HL-60 (cell line): ENCODE results near the gene BCAS3.

ENCODE experiments used
- GABPA ChIP-seq: IDR thresholded peaks from 2 replicates; pipeline ENCODE4 v1.6.1; 2012; ENCODE audit warnings: low read depth
- POLR2AphosphoS5 ChIP-seq: IDR thresholded peaks from 2 replicates; pipeline ENCODE4 v1.6.1; 2012; ENCODE audit warnings: low read depth
- TF ChIP-seq, protein P1 (sequence below): IDR thresholded peaks from one replicate; pipeline ENCODE4 v1.5.1; 2011; ENCODE audit warnings: low read length, control low read depth, inconsistent platforms; ENCODE audit not compliant: insufficient read depth

DNA sequence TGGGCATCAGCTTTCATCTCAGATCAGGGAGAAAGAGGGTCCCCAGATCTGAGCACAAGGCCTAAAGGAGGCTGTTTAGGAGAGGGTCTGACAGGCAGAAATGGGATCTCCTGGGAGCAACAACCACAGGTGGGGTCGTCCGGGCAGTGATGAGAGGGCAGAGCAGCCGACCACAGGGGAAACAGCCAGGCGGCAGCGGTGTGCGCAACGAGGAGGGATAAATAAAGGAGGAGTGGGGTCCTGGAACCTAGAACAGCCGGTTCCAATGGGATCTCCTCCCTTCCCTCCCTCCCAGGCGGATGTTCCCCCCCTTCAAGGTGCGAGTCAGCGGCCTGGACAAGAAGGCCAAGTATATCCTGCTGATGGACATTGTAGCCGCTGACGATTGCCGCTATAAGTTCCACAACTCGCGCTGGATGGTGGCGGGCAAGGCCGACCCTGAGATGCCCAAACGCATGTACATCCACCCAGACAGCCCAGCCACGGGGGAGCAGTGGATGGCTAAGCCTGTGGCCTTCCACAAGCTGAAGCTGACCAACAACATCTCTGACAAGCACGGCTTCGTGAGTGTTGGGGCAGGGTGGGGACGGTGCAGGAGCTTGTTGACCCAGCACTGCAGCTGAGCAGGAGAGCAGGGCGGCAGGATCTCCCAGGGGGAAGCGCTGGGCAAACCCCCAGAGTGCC is 723.9 kb downstream of the BCAS3 start:
- TF ChIP-seq, protein P1, sequence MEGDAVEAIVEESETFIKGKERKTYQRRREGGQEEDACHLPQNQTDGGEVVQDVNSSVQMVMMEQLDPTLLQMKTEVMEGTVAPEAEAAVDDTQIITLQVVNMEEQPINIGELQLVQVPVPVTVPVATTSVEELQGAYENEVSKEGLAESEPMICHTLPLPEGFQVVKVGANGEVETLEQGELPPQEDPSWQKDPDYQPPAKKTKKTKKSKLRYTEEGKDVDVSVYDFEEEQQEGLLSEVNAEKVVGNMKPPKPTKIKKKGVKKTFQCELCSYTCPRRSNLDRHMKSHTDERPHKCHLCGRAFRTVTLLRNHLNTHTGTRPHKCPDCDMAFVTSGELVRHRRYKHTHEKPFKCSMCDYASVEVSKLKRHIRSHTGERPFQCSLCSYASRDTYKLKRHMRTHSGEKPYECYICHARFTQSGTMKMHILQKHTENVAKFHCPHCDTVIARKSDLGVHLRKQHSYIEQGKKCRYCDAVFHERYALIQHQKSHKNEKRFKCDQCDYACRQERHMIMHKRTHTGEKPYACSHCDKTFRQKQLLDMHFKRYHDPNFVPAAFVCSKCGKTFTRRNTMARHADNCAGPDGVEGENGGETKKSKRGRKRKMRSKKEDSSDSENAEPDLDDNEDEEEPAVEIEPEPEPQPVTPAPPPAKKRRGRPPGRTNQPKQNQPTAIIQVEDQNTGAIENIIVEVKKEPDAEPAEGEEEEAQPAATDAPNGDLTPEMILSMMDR, result no peak
- TF ChIP-seq POLR2AphosphoS5 (no peak), GABPA (no peak)
